IPS DF 4.7 (cell line): ENCODE measurements around the gene UXT.
"Not testable (repeated sequence)": the region's sequence is repeated elsewhere in the genome, so short reads cannot be mapped to it uniquely, and the experiment has no call there.

Experiments
- DNase-seq: peaks from one replicate; pipeline ENCODE4 v3.0.0-alpha.2; 2013; ENCODE audit warnings: low spot score; ENCODE audit errors: extremely low read depth

Gene UXT

DNA sequence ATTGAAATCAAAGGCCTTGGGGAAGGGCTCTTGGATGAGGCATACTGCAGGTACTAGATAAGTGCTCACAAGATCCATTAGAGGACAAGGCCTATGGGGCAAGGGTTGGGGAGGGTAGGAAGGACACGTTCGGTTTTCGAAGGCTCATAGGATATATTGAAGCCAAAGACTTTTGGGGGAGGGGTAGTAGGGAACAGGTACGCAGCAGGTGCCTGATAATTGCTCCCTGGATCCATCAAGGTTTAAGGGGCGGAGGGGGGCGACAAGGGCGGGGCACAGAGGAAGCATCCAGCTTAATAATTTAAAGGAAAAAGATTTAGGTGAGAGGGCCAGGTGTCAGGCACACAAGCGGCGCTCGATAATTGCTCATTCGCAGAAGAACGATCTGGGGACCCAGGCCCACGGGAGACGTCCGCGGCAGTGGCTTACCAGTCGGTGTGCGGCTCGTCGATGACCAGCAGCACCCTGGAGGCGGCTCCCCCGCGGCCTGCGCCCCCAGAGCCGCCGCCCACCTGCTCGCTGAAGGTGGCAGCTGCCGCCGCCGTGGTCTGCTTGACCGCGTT is 40.0 kb downstream of the UXT start:
- no peak for DNase-seq

- no peak for DNase-seq
Observed at GRCh38 chrX:47614618-47615017, 44.4 kb downstream of the UXT start.

DNA sequence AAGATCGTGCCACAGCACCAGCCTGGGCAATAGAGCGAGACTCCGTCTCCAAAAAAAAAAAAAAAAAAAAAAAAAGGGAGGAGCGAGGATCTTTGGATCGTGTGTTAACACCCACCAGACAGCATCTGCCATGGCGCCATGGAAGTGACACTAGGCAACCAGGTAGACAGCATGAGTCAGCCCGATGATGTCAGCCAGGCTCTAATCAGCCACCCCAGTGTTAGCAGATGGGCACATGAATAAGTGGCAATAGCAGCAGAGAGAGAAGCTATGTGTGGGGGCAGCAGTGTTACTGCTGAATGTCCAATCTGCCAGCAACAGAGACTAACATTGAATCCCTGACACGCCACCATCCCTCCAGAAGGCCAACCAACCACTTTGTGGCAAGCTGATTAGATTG is 45.9 kb downstream of the UXT start:
- no peak for DNase-seq

GRCh38 chrX:47612418-47612817 is 46.6 kb downstream of the UXT start:
- DNase-seq: no peak

GRCh38 chrX:47611926-47612325 is 47.1 kb downstream of the UXT start:
- DNase-seq: no peak

- DNase-seq: no peak
Observed at GRCh38 chrX:47611489-47611888, 47.5 kb downstream of the UXT start.

GRCh38 chrX:47610511-47610910 is 48.5 kb downstream of the UXT start:
- no peak for DNase-seq

DNA sequence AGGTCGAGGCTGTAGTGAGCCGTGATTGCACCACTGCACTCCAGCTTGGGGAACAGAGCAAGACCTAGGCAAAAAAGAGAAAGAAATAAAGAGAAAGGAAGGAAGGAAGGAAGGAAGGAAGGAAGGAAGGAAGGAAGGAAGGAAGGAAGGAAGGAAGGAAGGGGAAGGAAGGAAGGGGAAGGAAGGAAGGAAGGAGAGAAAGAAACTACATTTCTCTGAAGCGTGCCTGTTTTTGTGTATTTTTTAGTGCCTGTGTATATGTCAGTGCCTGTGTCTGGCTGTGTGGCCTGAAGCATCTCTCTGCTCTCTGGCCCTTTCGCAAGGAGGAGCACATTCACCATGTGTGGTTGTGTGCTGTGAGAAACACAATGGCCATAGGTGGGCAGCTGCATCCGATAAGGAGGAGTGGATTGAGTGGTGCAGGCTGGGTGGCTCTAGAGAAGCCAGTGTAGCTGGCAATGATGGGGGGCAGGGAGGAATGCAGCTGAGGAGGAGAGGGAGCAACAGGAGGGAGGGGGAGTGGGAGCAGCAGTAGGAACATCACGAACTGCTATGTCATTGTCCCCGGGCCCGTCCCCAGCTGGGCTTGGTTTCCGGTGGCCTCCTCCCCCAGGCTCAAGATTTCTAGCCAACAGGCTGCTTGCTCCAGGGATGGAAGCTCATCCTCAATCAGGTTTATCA is 50.7 kb downstream of the UXT start:
- DNase-seq: no peak

GRCh38 chrX:47607091-47607490 is 51.9 kb downstream of the UXT start:
- DNase-seq: no peak

DNA sequence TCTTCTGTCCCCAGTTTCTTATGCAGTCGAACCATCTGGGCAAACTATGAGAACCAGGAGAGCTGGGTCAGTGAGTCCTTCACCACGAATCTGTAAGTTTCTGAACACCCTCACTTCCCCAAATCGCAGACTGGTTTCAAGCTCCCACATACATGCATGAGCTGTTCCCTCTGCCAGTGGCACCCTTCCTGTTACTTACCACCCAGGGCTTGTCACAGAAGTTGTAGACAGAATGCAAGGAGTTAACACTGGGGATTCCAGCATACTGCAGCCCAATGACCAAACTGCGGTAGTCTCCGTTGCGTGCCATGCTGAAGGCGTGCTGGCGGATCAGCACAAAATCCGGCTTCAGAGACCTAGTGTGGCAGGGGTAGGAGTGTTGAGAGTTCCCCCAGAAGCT is 54.0 kb downstream of the UXT start:
- DNase-seq: no peak

- DNase-seq: not testable (repeated sequence)
Observed at GRCh38 chrX:47603125-47603524, 55.9 kb downstream of the UXT start.
